GM10266 (cell line): ENCODE data around the gene PTDSS2.

ENCODE experiments used
- DNase-seq: peaks from one replicate; pipeline ENCODE4 v3.0.0; 2012; ENCODE audit errors: extremely low spot score
- TF ChIP-seq, protein P1 (sequence below): IDR thresholded peaks from 2 replicates; pipeline ENCODE4 v1.5.1; 2012; ENCODE audit warnings: mild to moderate bottlenecking, low read depth; ENCODE audit not compliant: control insufficient read depth, insufficient read depth; ENCODE audit errors: missing control alignments

The PTDSS2 gene

DNA sequence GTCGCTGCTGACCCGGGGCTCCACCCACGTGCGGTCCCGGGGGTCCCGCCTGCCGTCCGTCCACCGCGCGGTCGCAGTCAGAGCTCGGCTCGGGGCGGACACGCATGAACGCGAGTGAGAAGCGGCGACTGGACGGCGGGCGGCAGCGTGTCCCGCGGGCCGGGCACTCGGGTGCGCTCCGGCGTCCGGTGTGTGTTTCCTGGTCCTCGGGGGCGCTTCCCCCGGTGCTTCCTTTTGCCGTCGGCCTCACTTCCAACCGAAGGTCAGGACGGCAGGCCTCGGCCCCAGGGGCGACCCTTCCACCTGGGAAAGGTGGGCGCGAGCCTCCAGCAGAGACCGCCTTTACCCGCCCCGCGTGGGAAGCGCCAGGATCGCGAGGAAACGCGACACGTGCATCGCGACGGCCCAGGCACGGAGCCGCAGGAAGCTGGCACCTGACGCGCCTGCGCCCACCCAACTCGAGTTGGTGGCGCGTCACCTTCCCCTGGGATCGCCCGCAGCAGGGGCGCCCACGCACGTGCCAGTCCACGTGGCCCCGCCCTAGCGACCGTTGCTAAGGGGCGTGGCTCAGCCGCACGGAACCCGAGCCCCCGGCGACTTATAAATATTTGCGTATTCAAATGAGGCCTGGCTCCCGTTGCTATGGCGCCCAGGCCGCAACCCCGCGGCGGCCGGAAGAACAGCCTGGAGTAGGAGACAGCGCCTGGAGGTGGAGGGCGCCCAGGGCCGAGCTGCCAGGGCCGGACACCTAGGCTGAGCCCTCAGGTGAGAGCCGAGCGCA is 87.0 kb downstream of the PTDSS2 start, which contains the start of gene LRRC56:
LRRC56 (plus strand) TSS at position 687 of the 781 bp plus-strand sequence. CDS start 3,158 bp downstream, outside the sequence.
- TF ChIP-seq, protein P1, sequence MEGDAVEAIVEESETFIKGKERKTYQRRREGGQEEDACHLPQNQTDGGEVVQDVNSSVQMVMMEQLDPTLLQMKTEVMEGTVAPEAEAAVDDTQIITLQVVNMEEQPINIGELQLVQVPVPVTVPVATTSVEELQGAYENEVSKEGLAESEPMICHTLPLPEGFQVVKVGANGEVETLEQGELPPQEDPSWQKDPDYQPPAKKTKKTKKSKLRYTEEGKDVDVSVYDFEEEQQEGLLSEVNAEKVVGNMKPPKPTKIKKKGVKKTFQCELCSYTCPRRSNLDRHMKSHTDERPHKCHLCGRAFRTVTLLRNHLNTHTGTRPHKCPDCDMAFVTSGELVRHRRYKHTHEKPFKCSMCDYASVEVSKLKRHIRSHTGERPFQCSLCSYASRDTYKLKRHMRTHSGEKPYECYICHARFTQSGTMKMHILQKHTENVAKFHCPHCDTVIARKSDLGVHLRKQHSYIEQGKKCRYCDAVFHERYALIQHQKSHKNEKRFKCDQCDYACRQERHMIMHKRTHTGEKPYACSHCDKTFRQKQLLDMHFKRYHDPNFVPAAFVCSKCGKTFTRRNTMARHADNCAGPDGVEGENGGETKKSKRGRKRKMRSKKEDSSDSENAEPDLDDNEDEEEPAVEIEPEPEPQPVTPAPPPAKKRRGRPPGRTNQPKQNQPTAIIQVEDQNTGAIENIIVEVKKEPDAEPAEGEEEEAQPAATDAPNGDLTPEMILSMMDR = no peak
- DNase-seq = peak; percentile 98

DNA sequence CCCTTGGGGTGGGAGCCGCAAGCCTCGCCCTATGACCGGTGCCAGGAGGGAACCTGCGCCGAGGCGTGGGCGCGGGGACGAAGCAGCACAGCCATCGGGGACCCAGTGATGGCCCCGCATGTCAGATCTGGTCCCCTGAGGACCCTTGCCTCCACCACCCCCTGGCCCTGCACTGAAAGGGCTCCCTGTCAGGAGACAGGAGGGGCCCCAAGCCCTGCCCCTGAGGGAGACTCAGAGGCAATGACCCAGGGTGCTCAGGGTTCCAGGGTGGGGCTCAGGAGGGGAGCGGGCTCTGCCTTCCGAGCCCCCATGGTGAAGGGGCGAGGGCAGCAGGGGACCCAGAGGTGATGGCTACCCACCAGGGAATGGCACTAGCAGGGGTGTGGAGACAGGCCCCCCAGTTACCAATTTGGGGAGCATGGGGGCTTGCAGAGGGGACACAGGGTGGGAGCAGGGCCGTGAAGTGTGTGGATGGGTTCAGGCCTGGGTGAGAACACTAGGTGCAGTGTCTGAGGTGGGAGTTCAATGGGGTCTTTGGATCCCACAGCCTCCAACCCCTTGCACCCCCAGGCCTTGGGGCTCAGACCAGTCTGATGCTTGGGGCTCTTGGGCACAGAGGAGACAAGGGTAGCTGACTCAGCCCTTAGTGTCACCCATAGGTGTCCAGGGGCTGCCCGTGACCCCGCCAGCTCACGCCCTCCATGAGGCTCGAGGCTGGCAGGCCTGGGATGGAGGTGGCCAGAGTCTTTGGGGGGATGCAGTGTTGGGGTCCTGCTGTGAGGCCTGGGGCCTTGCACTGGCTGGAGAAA is 87.7 kb downstream of the PTDSS2 start:
- no peak for DNase-seq
- TF ChIP-seq, protein P1 = no peak

DNA sequence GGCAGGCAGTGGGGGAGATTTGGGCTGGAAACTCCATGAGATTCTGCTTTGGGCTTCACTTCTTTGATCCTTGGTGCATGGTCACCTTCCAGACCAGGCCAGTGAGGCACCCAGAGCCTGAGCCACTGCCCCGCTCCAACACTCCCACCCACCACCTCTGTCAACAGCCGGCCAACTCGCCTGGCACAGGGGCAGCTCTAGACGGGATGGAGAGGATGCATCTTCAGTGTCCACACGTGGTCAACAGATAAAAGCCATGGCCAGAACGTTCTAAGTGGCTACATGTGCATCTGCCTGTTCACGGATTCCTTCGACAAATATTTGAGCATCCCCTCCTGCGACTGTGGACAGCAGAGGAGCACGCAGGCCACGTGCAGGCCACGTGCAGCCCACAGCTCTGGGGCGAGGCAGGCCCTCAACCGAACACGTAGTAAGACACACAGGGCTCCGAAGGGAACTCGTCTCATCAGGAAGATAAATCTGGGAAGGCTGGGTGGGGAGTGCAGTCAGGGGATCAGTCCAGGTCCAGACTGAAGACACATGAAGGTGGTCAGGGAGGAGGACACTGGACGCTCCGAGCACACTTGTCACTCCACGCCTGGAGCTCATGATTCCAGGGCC is 88.5 kb downstream of the PTDSS2 start:
- TF ChIP-seq, protein P1 = no peak
- no peak for DNase-seq

DNA sequence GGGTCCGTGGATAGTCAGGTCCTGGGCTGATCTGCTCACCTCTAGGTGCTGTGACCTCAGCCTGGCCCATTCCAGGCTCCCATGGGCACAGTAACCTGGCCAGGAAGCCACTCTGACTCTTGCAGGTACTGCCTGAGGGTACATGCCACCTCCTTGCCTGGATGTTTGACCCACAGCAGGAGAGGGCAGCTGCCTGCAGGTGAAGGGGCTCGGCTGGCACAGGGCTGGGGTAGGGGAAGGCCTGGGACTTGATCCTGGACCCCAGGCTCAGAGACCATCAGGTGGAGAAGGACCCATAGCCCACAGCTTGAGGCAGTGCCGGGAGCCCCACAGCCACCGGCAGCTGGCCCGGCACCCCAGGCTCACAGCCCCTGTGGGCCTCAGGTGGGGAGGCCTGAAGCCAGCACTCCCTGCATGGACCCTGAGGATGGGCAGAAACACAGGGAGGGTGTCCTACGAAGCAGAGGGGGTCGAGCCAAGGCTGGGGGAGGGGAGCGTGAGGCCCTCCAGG is 89.9 kb downstream of the PTDSS2 start:
- TF ChIP-seq, protein P1 = no peak
- DNase-seq = no peak
